ENCODE measurements around the gene CNTNAP5.

The CNTNAP5 gene

GRCh38 chr2:124333784-124334183 lies 308.7 kb downstream of the CNTNAP5 start:
- Histone ChIP-seq H3K9ac (ENCODE audit: low read length) (no peak overlapping the region), H3K79me1 (ENCODE audit: low read length) (no peaks in the 10 kb centered on the region), H4K91ac (ENCODE audit: low read depth, low read length) (no peak overlapping the region), H3K4me2 (ENCODE audit: low read length) (no peak overlapping the region), H3K9me3 (ENCODE audit: insufficient read depth, low read depth, low read length) (no peaks in the 10 kb centered on the region), H3K4me3 (ENCODE audit: low read depth, low read length) (no peak overlapping the region), H3K4me1 (ENCODE audit: control insufficient read depth in 1 of 2, insufficient read depth in 2 of 2, low read length in 2 of 2) (no peaks in the 10 kb centered on the region), H2AK5ac (ENCODE audit: low read length) (no peak overlapping the region), H3K79me2 (ENCODE audit: control insufficient read depth, insufficient read depth, low read length, poor library complexity) (no peaks in the 10 kb centered on the region), H3K27me3 (ENCODE audit: insufficient read depth, low read length) (no peaks in the 10 kb centered on the region), H2BK12ac (ENCODE audit: low read length) (no peak overlapping the region), H3K14ac (ENCODE audit: low read length) (no peak overlapping the region), H3K18ac (ENCODE audit: low read length) (no peak overlapping the region), H4K12ac (ENCODE audit: low read depth, low read length) (no peak overlapping the region), H3K27ac (ENCODE audit: low read depth, low read length) (no peak overlapping the region), H2BK120ac (ENCODE audit: insufficient read depth, low read length, poor library complexity) (no peak overlapping the region), H2BK5ac (ENCODE audit: low read depth, low read length, poor library complexity) (no peak overlapping the region), H4K8ac (ENCODE audit: low read depth, low read length) (no peak overlapping the region), H3K36me3 (ENCODE audit: control insufficient read depth in 1 of 2, insufficient read depth in 2 of 2, low read length in 2 of 2) (no peaks in the 10 kb centered on the region), H3K23ac (ENCODE audit: low read length) (no peak overlapping the region), H2AFZ (ENCODE audit: insufficient read depth, low read length, poor library complexity) (no peak overlapping the region), H3K4ac (ENCODE audit: low read depth, low read length) (no peak overlapping the region)
- WGBS (ENCODE audit: extremely low coverage, insufficient coverage, insufficient read length) = no CpG with 5 or more reads among the region's 4 CpGs
- DNase-seq = no peak

GRCh38 chr2:124335058-124335457 lies 310.0 kb downstream of the CNTNAP5 start:
- Histone ChIP-seq H3K18ac (ENCODE audit: low read length) (no peak overlapping the region), H3K23ac (ENCODE audit: low read length) (no peak overlapping the region), H2BK120ac (ENCODE audit: insufficient read depth, low read length, poor library complexity) (no peak overlapping the region), H3K9me3 (ENCODE audit: insufficient read depth, low read depth, low read length) (no peaks in the 10 kb centered on the region), H4K12ac (ENCODE audit: low read depth, low read length) (no peak overlapping the region), H2BK5ac (ENCODE audit: low read depth, low read length, poor library complexity) (no peak overlapping the region), H4K8ac (ENCODE audit: low read depth, low read length) (no peak overlapping the region), H3K27ac (ENCODE audit: low read depth, low read length) (no peak overlapping the region), H3K4me3 (ENCODE audit: low read depth, low read length) (no peak overlapping the region), H3K4ac (ENCODE audit: low read depth, low read length) (no peak overlapping the region), H3K4me1 (ENCODE audit: control insufficient read depth in 1 of 2, insufficient read depth in 2 of 2, low read length in 2 of 2) (no peaks in the 10 kb centered on the region), H3K79me2 (ENCODE audit: control insufficient read depth, insufficient read depth, low read length, poor library complexity) (no peaks in the 10 kb centered on the region), H3K4me2 (ENCODE audit: low read length) (no peak overlapping the region), H4K91ac (ENCODE audit: low read depth, low read length) (no peak overlapping the region), H2BK12ac (ENCODE audit: low read length) (no peak overlapping the region), H3K14ac (ENCODE audit: low read length) (no peak overlapping the region), H3K79me1 (ENCODE audit: low read length) (no peaks in the 10 kb centered on the region), H2AFZ (ENCODE audit: insufficient read depth, low read length, poor library complexity) (no peak overlapping the region), H3K27me3 (ENCODE audit: insufficient read depth, low read length) (no peaks in the 10 kb centered on the region), H2AK5ac (ENCODE audit: low read length) (no peak overlapping the region), H3K36me3 (ENCODE audit: control insufficient read depth in 1 of 2, insufficient read depth in 2 of 2, low read length in 2 of 2) (no peaks in the 10 kb centered on the region), H3K9ac (ENCODE audit: low read length) (no peak overlapping the region)
- WGBS (ENCODE audit: extremely low coverage, insufficient coverage, insufficient read length) = no CpG with 5 or more reads among the region's 2 CpGs
- DNase-seq = no peak

- WGBS (ENCODE audit: extremely low coverage, insufficient coverage, insufficient read length) = no CpG with 5 or more reads among the region's 2 CpGs
- Histone ChIP-seq H4K91ac (ENCODE audit: low read depth, low read length) (no peak overlapping the region), H2BK120ac (ENCODE audit: insufficient read depth, low read length, poor library complexity) (no peak overlapping the region), H3K79me2 (ENCODE audit: control insufficient read depth, insufficient read depth, low read length, poor library complexity) (no peaks in the 10 kb centered on the region), H3K18ac (ENCODE audit: low read length) (no peak overlapping the region), H4K12ac (ENCODE audit: low read depth, low read length) (no peak overlapping the region), H3K9me3 (ENCODE audit: insufficient read depth, low read depth, low read length) (no peaks in the 10 kb centered on the region), H2BK5ac (ENCODE audit: low read depth, low read length, poor library complexity) (no peak overlapping the region), H3K27ac (ENCODE audit: low read depth, low read length) (no peak overlapping the region), H3K27me3 (ENCODE audit: insufficient read depth, low read length) (no peaks in the 10 kb centered on the region), H3K14ac (ENCODE audit: low read length) (no peak overlapping the region), H3K79me1 (ENCODE audit: low read length) (no peaks in the 10 kb centered on the region), H4K8ac (ENCODE audit: low read depth, low read length) (no peak overlapping the region), H3K4me3 (ENCODE audit: low read depth, low read length) (no peak overlapping the region), H2AK5ac (ENCODE audit: low read length) (no peak overlapping the region), H3K9ac (ENCODE audit: low read length) (no peak overlapping the region), H3K4ac (ENCODE audit: low read depth, low read length) (no peak overlapping the region), H3K4me1 (ENCODE audit: control insufficient read depth in 1 of 2, insufficient read depth in 2 of 2, low read length in 2 of 2) (no peaks in the 10 kb centered on the region), H3K23ac (ENCODE audit: low read length) (no peak overlapping the region), H2BK12ac (ENCODE audit: low read length) (no peak overlapping the region), H3K4me2 (ENCODE audit: low read length) (no peak overlapping the region), H2AFZ (ENCODE audit: insufficient read depth, low read length, poor library complexity) (no peak overlapping the region), H3K36me3 (ENCODE audit: control insufficient read depth in 1 of 2, insufficient read depth in 2 of 2, low read length in 2 of 2) (no peaks in the 10 kb centered on the region)
- no peak for DNase-seq
Observed at GRCh38 chr2:124339709-124340108, 314.6 kb downstream of the CNTNAP5 start.

GRCh38 chr2:124343827-124344498 lies 318.9 kb downstream of the CNTNAP5 start:
- Histone ChIP-seq H3K18ac (ENCODE audit: low read length) (no peak overlapping the region), H3K27me3 (ENCODE audit: insufficient read depth, low read length) (no peaks in the 10 kb centered on the region), H3K4me3 (ENCODE audit: low read depth, low read length) (no peak overlapping the region), H3K4me2 (ENCODE audit: low read length) (no peak overlapping the region), H2BK5ac (ENCODE audit: low read depth, low read length, poor library complexity) (no peak overlapping the region), H2BK120ac (ENCODE audit: insufficient read depth, low read length, poor library complexity) (no peak overlapping the region), H2AFZ (ENCODE audit: insufficient read depth, low read length, poor library complexity) (no peak overlapping the region), H3K79me2 (ENCODE audit: control insufficient read depth, insufficient read depth, low read length, poor library complexity) (no peaks in the 10 kb centered on the region), H2BK12ac (ENCODE audit: low read length) (no peak overlapping the region), H4K8ac (ENCODE audit: low read depth, low read length) (no peak overlapping the region), H3K23ac (ENCODE audit: low read length) (no peak overlapping the region), H2AK5ac (ENCODE audit: low read length) (no peak overlapping the region), H3K79me1 (ENCODE audit: low read length) (no peaks in the 10 kb centered on the region), H3K9ac (ENCODE audit: low read length) (no peak overlapping the region), H4K12ac (ENCODE audit: low read depth, low read length) (no peak overlapping the region), H3K4me1 (ENCODE audit: control insufficient read depth in 1 of 2, insufficient read depth in 2 of 2, low read length in 2 of 2) (no peaks in the 10 kb centered on the region), H3K4ac (ENCODE audit: low read depth, low read length) (no peak overlapping the region), H3K14ac (ENCODE audit: low read length) (no peak overlapping the region), H4K91ac (ENCODE audit: low read depth, low read length) (no peak overlapping the region), H3K36me3 (ENCODE audit: control insufficient read depth in 1 of 2, insufficient read depth in 2 of 2, low read length in 2 of 2) (no peaks in the 10 kb centered on the region), H3K9me3 (ENCODE audit: insufficient read depth, low read depth, low read length) (no peaks in the 10 kb centered on the region), H3K27ac (ENCODE audit: low read depth, low read length) (no peak overlapping the region)
- DNase-seq = no peak
- WGBS (ENCODE audit: extremely low coverage, insufficient coverage, insufficient read length) = no CpG with 5 or more reads among the region's 4 CpGs
